K562 (cell line): ENCODE measurements around the gene ELOVL1. TPM values are rescaled to one million over a fixed set of nuclear protein-coding genes. Genes with fewer than 3 reads are reported as not detected.

Experiments
- ASH1L ChIP-seq: fragments of 450-650 bp; IDR thresholded peaks from 2 replicates; pipeline ENCODE4 v1.6.1; 2018; ENCODE audit warnings: borderline replicate concordance, mild to moderate bottlenecking, low read depth; ENCODE audit not compliant: partially characterized antibody
- BRD9 ChIP-seq: fragments of 450-650 bp; IDR thresholded peaks from 2 replicates; pipeline ENCODE4 v1.6.1; 2018; ENCODE audit warnings: low read depth; ENCODE audit not compliant: partially characterized antibody
- ELF4 ChIP-seq: fragments of 450-650 bp; formaldehyde crosslinking; IDR thresholded peaks from 2 replicates; pipeline ENCODE4 v1.4.0; 2022; ENCODE audit warnings: missing genetic modification characterization
- EP400 ChIP-seq: fragments of 450-650 bp; IDR thresholded peaks from 2 replicates; pipeline ENCODE4 v1.6.1; 2017; ENCODE audit warnings: antibody characterized with exemption, mild to moderate bottlenecking, moderate library complexity
- HLTF ChIP-seq: fragments of 450-650 bp; IDR thresholded peaks from 2 replicates; pipeline ENCODE4 v1.6.1; 2016
- HNRNPL ChIP-seq: fragments of 200-400 bp; formaldehyde crosslinking; IDR thresholded peaks from 2 replicates; pipeline ENCODE4 v1.6.1; 2017; ENCODE audit warnings: low read depth, mild to moderate bottlenecking, low read length
- MXI1 ChIP-seq: IDR thresholded peaks from 2 replicates; pipeline ENCODE4 v1.6.1; 2011; ENCODE audit warnings: low read depth, mild to moderate bottlenecking, improper control_type of control experiment, low read length
- OTX1 ChIP-seq: fragments of 450-650 bp; formaldehyde crosslinking; IDR thresholded peaks from 2 replicates; pipeline ENCODE4 v1.4.0; 2022; ENCODE audit warnings: mild to moderate bottlenecking
- SIN3B ChIP-seq: fragments of 450-650 bp; IDR thresholded peaks from 2 replicates; pipeline ENCODE4 v1.6.1; 2017; ENCODE audit warnings: low read depth, mild to moderate bottlenecking, moderate library complexity
- SMC3 ChIP-seq: conservative IDR thresholded peaks from 2 replicates; pipeline ENCODE4 v1.6.1; 2011; ENCODE audit warnings: low read depth, low read length, improper control_type of control experiment; ENCODE audit not compliant: insufficient read depth
- SRSF1 ChIP-seq: fragments of 200-400 bp; formaldehyde crosslinking; IDR thresholded peaks from 2 replicates; pipeline ENCODE4 v1.6.1; 2017; ENCODE audit warnings: mild to moderate bottlenecking, low read depth, low read length, moderate library complexity
- TARDBP ChIP-seq: fragments of 450-650 bp; IDR thresholded peaks from 2 replicates; pipeline ENCODE4 v1.6.1; 2016
- ZBTB49 ChIP-seq: sonication (generic); formaldehyde crosslinking; IDR thresholded peaks from 2 replicates; pipeline ENCODE4 v1.8.0; 2022; ENCODE audit warnings: missing genetic modification reagents, mild to moderate bottlenecking, borderline replicate concordance
- ZFP91 ChIP-seq: sonication (generic); formaldehyde crosslinking; IDR thresholded peaks from 2 replicates; pipeline ENCODE4 v1.8.0; 2022; ENCODE audit warnings: mild to moderate bottlenecking, missing genetic modification reagents
- ZKSCAN3 ChIP-seq: fragments of 250-450 bp; sonication (Bioruptor Pico); IDR thresholded peaks from 2 replicates; pipeline ENCODE4 v1.4.0; 2020
- ZNF133 ChIP-seq: fragments of 250-450 bp; sonication (Bioruptor Pico); IDR thresholded peaks from 2 replicates; pipeline ENCODE4 v1.4.0; 2020; ENCODE audit warnings: mild to moderate bottlenecking
- ZNF57 ChIP-seq: fragments of 450-650 bp; formaldehyde crosslinking; IDR thresholded peaks from 2 replicates; pipeline ENCODE4 v1.4.0; 2020; ENCODE audit warnings: mild to moderate bottlenecking, moderate library complexity
- polyA plus RNA-seq, 8 experiments: library from polyadenylated mRNA; depleted of rRNA in 4 of 8; stranded (reverse) in 5 of 8; unstranded in 3 of 8; fragments of >200 nt; fragmentation: Nextera tagmentation in 2 of 8; fragmentation: Illumina TruSeq in 1 of 8; extraction: Ambion mirVana in 2 of 8; extraction: Trizol in 1 of 8; gene quantifications; 2 replicates each; pipeline versions ENCODE4 v1.2.1 to v1.2.3, GENCODE V29; 2011 to 2014; ENCODE audit warnings: inconsistent platforms in 1 of 8, missing spikeins in 1 of 8
- total RNA-seq, 7 experiments: library from RNA; depleted of rRNA in 6 of 7; stranded (reverse); fragments of >200 nt in 6 of 7; fragmentation: Illumina TruSeq in 2 of 7; extraction: Trizol in 2 of 7; gene quantifications; 2 replicates each; pipeline versions ENCODE4 v1.2.1 to v1.2.3, GENCODE V29; 2011 to 2021; ENCODE audit warnings: low replicate concordance in 1 of 7
- TF ChIP-seq, protein P1 (sequence below): fragments of 450-650 bp; formaldehyde crosslinking; IDR thresholded peaks from 2 replicates; pipeline ENCODE4 v1.4.0; 2022; ENCODE audit warnings: missing genetic modification characterization
- TF ChIP-seq, protein P2 (sequence below): fragments of 250-450 bp; sonication (Bioruptor Pico); IDR thresholded peaks from 2 replicates; pipeline ENCODE4 v1.5.0; 2020; ENCODE audit warnings: mild to moderate bottlenecking, borderline replicate concordance
- TF ChIP-seq, protein P3 (sequence below), 2 experiments: fragments of 200-800 bp in 1 of 2; sonication (Bioruptor generic) in 1 of 2; sonication (generic) in 1 of 2; formaldehyde crosslinking in 1 of 2; IDR thresholded peaks in 1 of 2; conservative IDR thresholded peaks in 1 of 2; 2 replicates each; pipeline versions ENCODE4 v1.5.0 to v1.6.1; 2016 to 2020; ENCODE audit warnings: missing compliant biosample characterization in 1 of 2, missing genetic modification characterization in 1 of 2, missing genetic modification reagents in 1 of 2

Gene ELOVL1
- total and polyA plus RNA-seq, 9 of the 15 experiments (the other 6 are each of a cell fraction or from before 2014, with no cell fraction given) = 51.0 to 157 (median 70.3) TPM

DNA sequence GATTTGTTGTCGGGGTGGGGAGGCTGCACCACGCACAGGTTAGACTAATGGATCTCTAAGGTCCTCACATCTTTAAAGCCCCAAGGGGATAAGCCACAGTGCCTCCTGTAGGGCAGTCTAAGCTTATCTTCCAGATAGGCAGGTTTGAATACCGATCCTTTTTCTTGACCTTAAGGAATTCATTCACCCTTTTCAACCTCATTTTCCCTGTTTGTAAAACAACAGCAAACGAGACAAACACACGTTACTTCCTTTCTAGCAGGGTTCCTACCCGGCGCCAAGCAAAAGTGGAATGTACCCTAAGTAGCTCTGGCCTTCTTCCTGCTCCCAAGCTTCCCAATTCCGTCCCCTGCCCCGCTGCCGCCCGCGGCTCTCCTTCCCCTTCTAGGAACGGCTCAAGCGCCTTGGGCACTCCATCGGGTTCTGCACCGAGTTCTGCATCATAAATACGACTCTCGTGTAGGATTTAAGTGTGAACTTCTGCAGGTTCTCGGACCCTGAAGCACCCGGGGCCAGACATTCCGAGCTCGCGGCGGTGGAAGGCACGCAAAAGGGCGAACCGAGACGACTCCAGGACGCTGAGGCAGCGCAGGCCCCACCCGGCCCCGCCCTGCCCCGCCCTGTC lies 9.6 kb downstream of the ELOVL1 start (continued):
- TF ChIP-seq SRSF1 (no peak), TARDBP (no peak), ZFP91 (CRISPR knock-in tag) (no peak), ZKSCAN3 (CRISPR knock-in tag) (no peak), OTX1 (no peak), SIN3B (no peak), EP400 (no peak), ELF4 (CRISPR knock-in tag) (no peak), ZNF133 (CRISPR knock-in tag) (no peak), ZNF57 (CRISPR knock-in tag) (no peak), ZBTB49 (CRISPR knock-in tag) (no peak), ASH1L (no peak), HNRNPL (no peak), MXI1 (no peak), HLTF (no peak), SMC3 (no peak), BRD9 (peak; percentile 80)
- TF ChIP-seq, protein P1, sequence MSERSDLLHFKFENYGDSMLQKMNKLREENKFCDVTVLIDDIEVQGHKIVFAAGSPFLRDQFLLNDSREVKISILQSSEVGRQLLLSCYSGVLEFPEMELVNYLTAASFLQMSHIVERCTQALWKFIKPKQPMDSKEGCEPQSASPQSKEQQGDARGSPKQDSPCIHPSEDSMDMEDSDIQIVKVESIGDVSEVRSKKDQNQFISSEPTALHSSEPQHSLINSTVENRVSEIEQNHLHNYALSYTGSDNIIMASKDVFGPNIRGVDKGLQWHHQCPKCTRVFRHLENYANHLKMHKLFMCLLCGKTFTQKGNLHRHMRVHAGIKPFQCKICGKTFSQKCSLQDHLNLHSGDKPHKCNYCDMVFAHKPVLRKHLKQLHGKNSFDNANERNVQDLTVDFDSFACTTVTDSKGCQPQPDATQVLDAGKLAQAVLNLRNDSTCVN (CRISPR knock-in tag) = no peak
- TF ChIP-seq, protein P2, sequence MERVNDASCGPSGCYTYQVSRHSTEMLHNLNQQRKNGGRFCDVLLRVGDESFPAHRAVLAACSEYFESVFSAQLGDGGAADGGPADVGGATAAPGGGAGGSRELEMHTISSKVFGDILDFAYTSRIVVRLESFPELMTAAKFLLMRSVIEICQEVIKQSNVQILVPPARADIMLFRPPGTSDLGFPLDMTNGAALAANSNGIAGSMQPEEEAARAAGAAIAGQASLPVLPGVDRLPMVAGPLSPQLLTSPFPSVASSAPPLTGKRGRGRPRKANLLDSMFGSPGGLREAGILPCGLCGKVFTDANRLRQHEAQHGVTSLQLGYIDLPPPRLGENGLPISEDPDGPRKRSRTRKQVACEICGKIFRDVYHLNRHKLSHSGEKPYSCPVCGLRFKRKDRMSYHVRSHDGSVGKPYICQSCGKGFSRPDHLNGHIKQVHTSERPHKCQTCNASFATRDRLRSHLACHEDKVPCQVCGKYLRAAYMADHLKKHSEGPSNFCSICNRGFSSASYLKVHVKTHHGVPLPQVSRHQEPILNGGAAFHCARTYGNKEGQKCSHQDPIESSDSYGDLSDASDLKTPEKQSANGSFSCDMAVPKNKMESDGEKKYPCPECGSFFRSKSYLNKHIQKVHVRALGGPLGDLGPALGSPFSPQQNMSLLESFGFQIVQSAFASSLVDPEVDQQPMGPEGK (CRISPR knock-in tag) = no peak
- TF ChIP-seq, protein P3, sequence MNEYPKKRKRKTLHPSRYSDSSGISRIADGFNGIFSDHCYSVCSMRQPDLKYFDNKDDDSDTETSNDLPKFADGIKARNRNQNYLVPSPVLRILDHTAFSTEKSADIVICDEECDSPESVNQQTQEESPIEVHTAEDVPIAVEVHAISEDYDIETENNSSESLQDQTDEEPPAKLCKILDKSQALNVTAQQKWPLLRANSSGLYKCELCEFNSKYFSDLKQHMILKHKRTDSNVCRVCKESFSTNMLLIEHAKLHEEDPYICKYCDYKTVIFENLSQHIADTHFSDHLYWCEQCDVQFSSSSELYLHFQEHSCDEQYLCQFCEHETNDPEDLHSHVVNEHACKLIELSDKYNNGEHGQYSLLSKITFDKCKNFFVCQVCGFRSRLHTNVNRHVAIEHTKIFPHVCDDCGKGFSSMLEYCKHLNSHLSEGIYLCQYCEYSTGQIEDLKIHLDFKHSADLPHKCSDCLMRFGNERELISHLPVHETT (CRISPR knock-in tag; conservative IDR thresholded peaks at IDR 0.05 in 1 of 2, IDR thresholded peaks at IDR 0.05 in 1 of 2) = peak in 1 of 2 experiments; percentile 44; a peak in 1 of 4 replicates
